AG09319 (cell line): ENCODE data around the gene CEBPB.

Experiments used
- DNase-seq: peaks from one replicate; pipeline ENCODE4 v3.0.0-alpha.2; 2010; ENCODE audit warnings: low read depth; ENCODE audit errors: extremely low read depth
- TF ChIP-seq, protein P1 (sequence below): IDR thresholded peaks from 2 replicates; pipeline ENCODE4 v1.5.1; 2011; ENCODE audit warnings: low read depth, mild to moderate bottlenecking, inconsistent platforms, low read length, moderate library complexity

CEBPB gene

DNA sequence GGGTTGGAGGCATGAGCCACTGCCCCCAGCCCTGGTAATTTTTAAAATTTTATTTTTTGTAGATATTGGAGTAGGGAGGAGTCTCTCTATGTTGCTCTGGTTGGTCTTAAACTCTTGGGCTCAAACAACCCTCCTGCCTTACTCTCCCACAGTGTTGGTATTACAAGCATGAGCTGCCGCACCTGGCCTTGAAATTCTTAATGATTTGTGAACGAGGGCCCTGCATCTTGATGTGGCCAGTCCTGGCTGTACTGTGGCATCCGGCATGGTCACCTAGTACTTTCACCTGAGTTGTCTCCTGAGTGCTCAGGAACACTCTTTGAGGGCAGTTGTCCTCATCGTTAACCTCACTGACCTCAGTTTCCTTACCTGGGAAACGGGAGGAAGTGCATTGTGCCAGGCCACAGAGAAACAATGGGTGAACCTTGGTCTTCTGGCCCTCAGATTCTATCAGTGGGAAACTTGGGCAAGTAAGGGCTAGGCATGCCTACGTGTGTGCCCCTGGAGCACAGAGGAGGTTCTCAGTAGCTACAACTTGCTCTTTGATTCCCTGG, 19.5 kb downstream of the CEBPB start:
- DNase-seq: no peak
- TF ChIP-seq, protein P1, sequence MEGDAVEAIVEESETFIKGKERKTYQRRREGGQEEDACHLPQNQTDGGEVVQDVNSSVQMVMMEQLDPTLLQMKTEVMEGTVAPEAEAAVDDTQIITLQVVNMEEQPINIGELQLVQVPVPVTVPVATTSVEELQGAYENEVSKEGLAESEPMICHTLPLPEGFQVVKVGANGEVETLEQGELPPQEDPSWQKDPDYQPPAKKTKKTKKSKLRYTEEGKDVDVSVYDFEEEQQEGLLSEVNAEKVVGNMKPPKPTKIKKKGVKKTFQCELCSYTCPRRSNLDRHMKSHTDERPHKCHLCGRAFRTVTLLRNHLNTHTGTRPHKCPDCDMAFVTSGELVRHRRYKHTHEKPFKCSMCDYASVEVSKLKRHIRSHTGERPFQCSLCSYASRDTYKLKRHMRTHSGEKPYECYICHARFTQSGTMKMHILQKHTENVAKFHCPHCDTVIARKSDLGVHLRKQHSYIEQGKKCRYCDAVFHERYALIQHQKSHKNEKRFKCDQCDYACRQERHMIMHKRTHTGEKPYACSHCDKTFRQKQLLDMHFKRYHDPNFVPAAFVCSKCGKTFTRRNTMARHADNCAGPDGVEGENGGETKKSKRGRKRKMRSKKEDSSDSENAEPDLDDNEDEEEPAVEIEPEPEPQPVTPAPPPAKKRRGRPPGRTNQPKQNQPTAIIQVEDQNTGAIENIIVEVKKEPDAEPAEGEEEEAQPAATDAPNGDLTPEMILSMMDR: no peak

DNA sequence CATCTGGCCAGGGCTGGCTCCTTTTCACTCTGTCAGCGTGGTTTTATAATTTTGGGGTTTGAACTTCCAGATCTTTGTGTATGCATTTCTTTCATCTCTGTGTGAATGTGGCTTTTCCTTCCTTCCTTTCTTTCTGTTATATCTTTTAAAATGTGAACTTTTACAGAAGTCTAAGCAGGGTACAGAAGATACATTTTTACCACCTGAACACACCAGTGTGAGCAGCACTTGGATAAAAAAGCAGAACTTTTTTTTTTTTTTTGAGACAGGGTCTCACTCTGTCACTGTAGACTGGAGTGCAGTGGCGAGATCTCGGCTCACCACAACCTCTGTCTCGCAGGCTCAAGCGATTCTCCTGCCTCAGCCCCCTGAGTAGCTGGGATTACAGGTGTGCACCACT, 20.5 kb downstream of the CEBPB start:
- TF ChIP-seq, protein P1: no peak
- DNase-seq: no peak

DNA sequence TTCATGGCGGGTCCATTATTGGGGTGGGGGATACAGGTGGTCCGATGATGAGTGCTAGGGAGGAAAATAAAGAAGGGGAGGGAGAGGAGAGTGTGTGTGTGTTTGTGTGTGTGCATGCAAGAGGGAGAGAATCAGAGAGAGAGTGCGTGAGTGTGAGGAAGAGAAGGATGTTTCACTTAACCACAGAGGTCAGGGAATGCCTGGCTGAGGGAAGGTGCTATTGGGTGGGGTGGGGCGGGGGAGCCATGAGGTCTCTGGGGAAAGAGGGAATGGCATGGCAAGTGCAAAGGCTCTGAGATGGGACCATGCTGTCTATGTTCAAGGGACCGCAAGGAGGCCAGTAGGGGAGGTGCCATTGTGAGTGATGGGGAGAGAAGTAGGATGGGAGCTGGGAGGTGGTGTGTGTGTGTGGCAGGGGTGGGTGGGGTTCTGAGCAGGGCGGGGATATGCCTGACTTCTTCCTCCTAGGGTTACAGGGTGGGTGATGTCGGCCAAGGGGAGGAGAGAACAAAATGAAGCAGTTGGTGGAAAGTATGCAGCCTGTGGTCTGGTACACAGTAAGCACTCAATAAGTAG, 23.0 kb downstream of the CEBPB start:
- no peak for DNase-seq
- TF ChIP-seq, protein P1: no peak

DNA sequence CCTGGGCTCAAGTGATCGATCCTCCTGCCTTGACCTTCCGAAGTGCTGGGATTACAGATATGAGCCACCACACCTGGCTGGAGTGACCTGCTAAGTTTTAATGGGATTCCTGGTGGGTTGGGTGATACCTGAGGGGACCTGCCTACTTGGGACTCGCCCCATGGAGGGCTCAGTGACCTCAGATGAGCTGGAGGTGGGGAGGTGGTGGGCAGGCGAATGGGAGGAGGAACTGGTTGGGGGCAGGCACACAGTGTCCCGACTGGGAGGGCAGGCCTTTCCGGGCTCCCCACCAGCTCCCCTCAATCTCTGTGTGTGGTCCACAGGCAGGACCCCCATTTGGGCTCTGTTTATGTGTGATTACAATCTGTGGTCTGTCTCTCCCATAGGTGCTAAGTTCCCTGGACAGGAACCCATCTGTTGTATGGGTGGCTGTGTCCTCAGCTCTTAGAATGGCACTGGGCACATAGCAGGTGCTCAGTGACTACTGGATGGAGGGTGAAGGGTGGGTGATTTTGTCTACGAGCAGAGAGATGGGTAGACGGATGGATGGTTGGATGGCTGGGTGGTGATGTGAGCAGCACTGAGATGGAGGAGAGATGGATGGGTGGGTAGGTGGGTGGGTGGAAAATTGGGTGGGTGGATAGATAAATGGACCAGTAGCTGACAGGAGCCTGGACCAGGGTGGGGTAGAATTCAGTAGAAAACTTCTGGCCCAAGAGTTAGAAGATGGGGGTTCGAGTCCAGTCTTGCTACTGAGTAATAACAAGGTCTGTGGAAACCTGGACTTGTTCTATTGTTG, 23.8 kb downstream of the CEBPB start:
- no peak for DNase-seq
- TF ChIP-seq, protein P1: no peak

DNA sequence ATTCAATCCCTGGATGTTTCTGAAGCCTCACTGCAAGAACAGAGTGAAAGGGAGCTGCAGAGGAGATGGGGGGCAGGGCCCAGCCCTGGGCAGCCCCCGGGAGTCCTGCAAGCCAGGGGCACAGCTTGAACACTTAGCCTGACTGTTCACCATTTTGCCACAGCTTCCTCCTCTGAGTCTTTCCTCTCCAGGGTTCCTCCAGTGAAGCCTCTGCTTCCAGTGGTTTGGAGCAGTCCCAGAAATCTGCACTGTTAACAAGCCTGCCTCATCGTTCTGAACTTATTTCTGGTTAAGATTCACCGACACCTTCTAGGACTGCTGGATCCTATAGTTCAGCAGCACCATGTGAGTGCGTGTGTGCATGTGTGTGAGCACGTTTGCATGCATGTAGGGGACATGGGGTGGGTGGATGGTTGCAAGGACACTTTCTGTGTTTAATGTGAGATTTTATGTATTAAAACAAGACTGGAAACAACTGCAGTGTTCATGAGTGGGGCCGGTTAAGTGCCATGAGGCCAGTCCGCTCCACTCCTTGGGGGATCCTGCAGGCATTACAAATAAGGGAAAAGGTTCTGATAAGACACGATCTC, 24.6 kb downstream of the CEBPB start:
- DNase-seq: no peak
- TF ChIP-seq, protein P1: no peak

DNA sequence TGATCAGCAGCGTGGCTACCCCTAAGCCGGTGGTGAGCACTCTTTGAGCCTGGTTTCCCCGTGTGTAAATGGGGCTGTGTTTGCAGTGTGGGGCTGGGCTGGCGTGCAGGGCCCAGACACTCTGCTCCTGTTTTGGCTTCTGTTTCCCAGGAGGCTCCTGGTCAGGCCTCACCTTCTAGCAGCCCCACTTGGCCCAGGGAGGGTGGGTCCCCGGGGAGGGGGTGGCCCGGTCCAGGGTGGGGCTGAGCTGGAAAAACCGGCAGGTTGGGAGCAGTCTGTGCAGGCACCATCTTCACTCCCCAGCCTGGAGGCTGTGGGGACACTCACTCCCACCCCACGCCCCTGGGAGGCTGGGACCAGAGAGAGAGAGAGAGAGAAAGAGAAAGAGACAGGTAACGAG, 25.3 kb downstream of the CEBPB start:
- DNase-seq: no peak
- TF ChIP-seq, protein P1: no peak
